CD4-positive, alpha-beta T cell treated with Interleukin-10 for 1 hour (primary cell): ENCODE measurements around the gene CAMTA1.
"Not testable (repeated sequence)": the region's sequence is repeated elsewhere in the genome, so short reads cannot be mapped to it uniquely, and the experiment has no call there.

Source experiments
- DNase-seq: peaks from one replicate; pipeline ENCODE4 v3.0.0-alpha.2; 2020

CAMTA1 gene

DNA sequence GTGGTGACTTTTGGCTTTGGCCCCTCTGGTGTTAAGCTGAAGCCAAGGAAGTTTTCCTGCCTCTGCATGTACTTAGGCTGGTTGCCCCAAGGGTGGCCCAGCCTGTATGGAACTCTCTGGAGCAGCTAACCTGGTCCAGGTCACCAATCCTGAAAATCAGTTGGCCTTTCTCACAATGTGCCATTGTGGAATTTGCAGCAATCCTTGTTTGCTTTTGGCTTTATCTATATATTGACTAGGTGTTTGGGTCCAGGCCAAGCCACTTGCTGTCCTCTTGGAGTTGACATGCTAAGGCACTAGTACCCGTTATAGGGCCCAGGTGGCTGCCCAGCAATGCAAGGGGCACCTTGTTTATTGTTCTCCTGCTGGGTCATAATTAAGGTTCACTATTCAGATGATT, 124.6 kb downstream of the CAMTA1 start:
- DNase-seq: no peak

DNA sequence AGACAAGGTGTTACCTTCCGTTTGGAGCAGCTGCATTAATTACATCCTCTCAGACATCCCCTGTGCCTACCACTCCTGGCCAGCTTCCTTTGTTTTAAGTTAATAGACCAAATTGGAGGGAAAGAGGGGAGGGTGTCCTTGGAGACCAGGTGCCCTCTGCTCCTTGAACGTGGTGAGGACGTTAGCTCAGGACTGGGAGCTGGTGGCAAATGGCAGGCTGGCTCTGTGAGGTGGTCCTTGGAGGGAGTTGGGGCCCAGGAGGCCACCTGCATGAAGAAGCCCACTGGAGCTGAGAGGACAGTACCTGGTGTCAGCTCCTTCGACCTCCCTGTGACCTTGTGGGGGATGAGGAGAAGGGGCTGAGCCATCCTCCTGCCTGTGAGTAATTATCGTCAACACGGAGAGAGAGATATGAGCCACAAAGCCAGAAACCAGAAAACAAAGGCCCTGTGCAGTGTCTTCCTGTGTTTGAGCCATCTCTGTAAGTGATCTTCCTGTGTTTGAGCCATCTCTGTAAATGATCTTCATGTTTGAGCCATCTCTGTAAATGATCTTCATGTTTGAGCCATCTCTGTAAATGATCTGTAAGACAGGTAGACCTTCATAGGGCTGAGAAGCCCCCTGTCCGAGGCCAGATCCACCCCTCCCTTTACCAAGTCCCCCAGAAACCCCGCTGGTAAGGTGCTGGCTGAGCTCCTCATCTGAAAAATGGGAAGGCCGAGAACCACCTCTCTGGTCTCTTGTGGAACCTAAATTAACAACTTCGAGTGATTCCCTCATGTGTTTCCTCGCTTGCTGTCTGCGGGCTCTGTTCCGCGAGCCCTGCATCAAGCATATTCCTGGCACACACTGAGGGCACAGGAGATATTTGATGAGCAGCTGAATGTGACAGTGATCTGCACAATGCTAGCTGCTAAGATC, 126.0 kb downstream of the CAMTA1 start:
- DNase-seq: no peak

DNA sequence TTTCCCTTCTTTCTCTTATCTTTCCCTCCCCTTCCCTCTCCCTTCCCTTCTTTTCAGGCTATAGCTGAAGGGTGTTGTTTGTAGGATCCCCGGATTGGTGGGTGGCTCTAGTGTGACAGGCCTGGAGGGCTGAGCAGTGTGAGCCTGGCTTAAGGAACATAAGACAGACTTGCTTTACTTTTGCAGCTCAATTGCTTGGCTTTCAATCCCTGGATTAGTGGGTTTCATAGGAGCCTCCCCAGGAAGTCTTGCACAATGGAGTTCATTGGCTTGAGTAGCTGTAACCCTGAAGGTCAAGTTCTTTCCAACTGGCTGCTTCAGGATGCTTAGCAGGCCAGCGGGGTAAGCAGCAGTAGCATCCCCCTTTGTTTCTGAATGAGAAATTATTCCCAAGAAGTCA, 126.7 kb downstream of the CAMTA1 start:
- DNase-seq: no peak

DNA sequence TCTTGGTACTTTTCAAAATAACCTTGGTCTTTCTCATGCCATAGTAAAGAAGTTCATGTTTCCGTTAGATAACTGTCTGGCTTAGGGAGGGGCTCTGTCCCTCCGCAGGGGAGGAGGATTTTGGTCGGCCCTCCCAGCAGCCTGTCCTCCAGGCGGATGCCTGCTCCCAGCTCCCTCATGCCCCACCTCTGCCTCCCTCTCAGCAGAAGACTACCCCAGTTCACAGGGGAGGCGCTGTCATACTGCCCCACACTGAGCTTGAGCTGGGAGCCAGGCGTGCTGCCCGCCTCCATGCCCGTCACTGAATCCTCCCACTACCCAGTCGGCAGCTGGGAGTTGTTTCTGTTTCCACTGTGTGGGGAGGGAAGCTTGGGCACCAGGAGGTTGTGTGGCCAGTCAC, 127.3 kb downstream of the CAMTA1 start:
- DNase-seq: no peak

DNA sequence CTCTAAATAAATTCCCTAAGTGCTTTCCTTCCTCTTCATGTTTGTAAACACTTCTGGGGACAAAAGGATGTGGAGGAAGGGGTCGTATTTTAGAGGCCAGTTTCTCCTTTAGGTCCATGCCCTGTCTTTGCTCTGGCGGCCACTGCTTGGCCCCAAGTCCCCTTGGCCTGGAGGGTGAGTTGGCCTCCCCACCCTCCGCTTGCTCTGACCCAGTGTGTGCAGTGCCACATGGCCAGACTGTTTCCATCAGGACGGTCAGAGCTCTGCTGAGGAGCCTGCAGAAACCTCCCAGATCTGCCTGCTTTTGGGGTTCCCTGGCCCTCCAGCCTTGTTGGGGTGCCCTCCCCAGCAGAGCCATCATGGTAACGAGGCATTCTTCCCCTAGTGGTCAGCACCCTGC, 127.8 kb downstream of the CAMTA1 start:
- no peak for DNase-seq

DNA sequence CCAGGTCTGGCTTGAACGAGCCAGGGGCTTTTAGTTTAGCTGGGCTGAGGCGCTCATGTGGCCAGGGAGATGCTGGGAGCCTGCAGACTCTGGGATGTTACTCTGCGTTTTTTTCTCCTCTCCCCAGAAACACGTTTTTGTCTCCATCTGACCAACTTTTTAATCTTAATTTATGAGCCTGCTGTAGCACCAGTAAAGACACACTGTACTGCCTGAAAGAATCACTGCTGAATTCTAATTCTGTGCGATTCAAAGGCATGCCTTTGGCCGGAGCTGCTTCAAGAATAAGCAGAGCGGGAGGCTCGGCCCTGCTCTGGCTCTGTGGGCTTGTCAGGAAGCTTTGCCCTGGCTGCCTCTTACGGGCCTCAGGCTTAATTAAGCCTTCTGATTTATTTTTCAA, 129.5 kb downstream of the CAMTA1 start:
- no peak for DNase-seq

DNA sequence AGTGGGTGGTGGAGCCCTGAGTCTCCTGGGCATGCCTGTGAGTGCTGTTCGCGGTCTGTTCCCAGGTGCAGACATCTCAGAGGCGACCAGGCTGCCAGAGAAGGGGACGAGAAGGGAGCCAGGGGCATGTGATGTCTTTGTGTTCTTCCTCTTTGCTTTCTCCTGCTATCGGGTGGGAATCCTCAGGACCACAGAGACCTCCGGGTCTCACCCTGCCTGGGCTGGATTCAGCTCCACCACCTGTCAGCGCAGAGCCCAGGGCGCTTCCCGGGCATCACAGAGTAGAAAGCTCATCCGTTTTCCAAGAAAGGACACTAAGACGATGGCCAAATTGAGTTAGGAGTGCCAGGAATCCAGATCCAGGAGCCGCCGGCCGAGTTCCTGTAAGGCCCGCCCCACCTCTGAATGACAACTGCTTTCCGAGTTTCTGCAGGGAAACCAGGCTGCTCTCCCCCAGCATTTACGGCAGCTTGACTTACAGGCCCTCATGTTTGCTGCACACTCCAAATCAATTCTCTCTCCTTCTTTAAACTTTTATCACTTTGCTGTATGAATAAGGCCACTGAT, 130.8 kb downstream of the CAMTA1 start:
- no peak for DNase-seq

DNA sequence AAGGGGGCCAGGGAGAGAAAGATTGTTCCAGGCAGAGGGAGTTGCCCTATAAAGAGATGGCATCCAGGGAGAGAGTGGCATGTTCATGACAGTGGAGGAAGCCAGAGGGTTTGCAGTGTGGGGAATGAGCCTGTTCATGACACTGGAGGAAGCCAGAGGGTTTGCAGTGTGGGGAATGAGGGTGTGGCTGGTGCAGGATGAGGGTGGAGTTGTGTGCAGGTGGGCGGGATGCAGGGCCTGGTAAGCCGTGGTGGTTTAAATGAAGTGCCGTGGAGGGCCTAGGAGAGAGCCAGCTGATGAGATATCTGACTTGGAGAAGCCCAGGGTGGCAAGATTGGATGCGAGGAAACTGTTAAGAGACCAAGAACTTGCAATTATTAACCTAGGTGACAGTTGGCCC, 131.8 kb downstream of the CAMTA1 start:
- DNase-seq: no peak

DNA sequence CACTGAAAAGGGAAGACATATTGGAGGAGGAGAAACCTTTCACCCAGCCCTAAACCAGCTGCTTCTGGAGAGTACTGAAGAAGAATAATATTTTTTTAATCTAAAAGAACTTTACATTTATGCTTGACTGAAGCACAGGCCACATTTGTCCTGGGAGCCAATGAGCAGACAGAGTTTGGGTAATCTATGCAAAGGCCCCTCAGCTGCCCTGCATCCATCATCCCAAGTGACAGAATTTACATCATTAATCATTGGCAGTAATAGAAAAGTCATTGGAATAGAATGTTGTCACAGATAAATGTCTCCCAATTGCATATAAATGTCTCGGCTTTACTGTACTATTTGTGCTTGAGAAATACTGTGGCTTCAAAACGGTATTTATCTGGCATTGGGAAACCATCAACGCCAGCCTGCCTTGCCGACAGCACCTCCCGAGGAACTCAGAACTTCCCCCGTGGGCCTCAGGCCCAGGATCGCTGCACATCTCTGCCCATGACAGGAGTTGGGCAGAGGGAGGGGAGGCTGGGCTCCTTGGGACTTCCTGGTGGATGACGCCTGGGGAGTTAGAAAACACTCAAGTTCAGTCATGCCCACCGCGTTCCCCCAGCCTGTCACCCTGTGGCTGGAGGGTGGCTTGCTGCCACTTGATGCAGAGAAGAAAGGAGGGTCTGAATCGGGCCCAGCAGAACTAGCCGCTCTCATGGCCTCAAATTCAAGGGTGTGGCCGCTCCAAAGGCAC, 133.1 kb downstream of the CAMTA1 start:
- no peak for DNase-seq

DNA sequence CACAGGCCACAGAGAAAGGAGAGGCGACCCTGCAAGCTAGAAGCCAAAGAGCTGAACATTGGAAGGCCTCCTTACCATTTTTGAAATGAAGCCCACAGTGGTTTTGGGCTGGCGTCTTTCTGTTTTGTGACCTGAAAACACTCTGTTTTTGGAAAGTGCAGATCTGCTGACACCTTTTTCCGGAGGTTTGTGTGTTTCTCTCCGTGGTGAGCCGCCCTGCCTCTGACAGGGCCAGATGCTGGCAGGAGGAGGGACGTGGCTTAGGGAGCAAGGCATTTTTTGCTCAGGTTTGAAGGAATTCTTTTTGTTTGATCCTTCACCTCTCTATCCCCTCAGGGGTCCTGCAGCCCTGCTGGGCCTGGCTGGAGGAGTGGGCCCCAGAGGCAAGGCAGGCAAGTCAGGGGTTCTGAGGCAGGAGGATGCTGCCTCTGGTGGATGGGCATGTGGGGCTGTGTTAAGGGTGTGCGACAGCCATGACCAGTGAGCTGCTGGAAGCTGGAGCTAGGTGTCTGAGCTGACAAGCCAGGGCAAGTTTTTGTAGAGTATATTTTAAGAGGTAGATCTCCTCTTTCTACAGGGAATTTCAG, 133.8 kb downstream of the CAMTA1 start:
- DNase-seq: no peak

DNA sequence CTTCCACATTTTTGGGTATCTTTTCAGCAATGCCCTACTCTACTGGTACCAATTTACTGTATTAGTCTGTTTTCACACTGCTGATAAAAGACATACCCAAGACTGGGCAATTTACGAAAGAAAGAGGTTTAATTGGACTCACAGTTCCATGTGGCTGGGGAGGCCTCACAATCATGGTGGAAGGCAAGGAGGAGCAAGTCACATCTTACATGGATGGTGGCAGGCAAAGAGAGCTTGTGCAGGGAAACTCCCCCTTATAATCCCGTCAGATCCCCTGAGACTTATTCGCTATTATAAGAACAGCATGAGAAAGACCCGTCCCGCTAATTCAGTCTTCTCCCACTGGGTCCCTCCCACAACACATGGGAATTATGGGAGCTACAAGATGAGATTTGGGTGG, 136.3 kb downstream of the CAMTA1 start:
- DNase-seq: not testable (repeated sequence)

DNA sequence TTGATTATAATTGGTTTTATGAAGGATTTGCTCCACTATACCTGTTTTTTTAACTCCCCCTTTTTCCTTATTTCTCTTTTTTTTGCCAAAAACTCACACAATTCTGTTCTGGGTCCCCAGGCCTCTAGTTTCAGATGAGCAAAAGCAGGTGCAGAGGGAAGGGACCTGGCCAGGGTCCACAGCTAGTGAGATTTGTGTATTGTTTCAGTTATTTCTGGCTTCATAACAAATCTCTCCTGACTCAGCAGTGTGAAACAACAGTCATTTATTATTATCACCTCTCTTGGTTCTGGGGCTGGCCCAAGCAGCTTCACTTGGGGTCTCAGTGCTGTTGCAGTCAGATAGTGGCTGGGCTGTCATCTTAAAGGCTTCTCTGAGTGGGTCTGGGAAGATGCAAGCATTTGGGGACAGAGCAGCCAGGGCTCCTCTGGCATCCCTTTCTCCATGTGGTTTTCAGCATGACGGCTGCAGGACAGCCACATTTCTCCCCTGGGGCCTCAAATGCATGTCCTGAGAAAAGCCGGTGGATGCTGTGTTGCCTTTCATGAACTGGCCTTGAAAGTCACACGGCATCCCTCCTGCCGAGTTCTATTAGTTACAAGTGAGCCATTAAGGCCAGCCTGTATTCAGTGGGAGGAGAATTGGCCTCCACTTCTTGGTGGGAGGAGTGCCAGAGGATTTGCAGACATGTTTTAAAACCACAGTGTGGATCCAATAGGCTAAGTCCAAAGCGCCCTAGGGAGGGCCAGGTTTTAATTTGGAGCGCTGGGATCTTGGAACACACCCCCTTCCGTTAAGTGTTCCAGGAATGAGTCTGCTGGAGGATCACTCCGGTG, 137.1 kb downstream of the CAMTA1 start:
- no peak for DNase-seq

DNA sequence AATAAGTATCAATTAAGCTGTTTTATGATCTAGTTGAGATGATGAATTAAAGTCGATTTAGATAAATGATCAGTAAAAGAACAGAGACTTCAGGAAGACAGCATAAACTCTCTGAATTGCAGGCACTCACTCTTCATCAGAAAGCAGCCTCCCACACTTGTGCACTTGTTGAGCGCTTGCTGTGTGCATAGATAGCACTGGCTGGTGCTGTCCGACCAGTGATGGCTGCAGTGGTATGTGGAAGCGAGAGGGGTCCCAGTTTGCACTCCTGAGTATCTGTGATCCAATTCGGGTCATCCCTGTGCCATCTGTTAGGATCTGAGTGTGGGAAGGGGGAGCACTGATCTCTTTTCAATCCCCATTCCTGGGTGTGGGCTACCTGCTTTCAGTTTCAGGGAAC, 137.8 kb downstream of the CAMTA1 start:
- no peak for DNase-seq

DNA sequence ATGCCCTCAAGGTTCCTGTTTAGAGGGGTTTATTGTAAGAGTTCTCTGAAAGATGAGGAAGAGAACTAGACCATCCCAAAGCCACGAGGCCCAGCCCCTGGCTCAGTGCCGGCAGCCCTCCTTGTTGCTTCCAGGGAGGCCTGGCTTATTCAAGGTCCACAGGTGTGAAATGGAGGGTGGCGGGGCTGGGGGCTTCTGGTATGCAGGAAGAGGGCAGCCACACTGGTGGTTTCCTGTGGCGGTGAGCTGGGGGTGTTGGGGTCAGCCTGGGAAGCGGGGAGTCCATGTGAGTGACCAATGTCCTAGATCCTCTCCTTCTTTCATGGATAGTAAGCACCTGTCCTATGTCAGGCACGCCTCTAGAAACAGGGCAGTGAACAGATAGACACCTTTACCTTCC, 138.2 kb downstream of the CAMTA1 start:
- no peak for DNase-seq

DNA sequence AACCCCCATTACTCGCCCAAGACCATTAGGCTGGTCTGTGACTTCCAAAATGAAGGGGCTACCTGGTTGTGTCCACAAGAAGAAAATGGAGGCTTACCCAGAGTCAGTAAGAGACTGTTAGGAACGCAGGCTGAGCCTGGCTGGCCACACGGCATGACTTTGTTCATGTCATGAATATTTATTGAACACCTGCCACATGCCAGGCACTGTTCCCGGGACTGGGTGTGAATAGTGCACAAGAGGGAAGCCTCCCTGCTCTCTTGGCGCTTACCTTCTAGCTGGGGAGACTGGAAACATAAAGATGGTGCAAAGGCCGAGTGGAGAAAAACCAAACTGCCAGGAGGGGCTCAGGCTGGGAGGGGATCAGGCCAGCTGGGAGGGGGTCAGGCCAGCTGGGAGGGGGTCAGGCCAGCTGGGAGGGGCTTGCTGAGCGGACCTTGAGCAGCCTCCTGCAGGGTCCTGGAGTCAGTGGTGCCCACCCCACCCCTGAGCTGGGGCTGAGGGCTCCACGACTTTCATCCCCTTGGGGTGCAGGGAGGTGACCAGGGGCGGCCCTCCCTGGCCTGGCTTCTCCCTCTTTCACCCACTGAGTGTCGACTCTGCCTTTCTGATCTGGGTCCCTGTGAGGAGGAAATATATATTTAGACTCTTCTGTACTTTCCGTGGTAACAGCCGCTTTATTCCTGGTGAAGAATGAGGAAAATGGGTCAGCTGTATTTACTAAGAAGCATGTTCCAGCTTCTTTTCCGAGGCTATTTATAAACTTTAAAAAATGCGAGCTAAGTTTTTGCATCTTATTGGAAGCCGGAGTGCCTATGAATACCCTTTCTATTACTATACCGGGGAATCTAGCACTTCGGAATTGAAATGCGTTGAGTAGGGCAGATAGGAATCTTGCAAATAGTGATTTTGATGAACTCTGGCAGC, 139.0 kb downstream of the CAMTA1 start:
- no peak for DNase-seq

DNA sequence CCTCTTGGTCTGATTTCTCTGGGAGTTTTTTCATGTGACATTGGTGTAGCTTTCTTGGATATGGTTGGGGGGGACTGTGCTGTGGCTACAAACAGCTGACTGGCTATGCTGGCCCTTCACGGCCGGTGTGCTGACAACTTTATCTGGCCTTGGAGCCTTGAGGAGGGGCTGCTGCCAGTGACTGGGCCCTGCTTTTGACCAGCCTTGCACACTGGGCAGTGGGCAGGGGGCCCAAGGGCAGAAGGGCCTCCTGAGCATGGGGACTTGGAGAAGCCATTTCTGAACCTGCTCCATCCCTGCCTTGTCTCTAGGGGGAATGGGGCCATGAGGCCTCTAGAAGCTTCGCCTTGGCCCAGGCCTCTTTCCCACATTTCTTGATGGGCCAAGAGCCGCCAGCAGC, 139.6 kb downstream of the CAMTA1 start:
- DNase-seq: no peak

DNA sequence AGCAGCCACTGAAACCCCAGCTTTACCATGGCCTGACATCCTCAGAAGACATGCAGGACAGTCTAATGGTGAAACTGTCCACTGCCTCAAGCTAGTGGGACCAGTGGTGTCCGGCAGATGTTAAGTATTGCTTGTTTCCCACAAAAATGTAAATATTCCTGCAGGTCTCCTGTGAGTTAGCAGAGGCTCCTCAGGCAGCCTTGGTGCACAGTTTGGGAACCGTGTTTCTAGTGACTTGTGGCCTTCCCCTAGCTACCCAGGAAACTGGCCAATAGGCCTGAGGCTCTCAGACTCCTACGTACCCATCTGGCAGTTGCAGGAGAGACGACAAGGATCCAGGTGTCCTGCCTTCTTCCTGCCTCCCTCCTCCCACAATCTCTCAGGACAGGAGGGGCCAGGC, 142.4 kb downstream of the CAMTA1 start:
- DNase-seq: no peak

DNA sequence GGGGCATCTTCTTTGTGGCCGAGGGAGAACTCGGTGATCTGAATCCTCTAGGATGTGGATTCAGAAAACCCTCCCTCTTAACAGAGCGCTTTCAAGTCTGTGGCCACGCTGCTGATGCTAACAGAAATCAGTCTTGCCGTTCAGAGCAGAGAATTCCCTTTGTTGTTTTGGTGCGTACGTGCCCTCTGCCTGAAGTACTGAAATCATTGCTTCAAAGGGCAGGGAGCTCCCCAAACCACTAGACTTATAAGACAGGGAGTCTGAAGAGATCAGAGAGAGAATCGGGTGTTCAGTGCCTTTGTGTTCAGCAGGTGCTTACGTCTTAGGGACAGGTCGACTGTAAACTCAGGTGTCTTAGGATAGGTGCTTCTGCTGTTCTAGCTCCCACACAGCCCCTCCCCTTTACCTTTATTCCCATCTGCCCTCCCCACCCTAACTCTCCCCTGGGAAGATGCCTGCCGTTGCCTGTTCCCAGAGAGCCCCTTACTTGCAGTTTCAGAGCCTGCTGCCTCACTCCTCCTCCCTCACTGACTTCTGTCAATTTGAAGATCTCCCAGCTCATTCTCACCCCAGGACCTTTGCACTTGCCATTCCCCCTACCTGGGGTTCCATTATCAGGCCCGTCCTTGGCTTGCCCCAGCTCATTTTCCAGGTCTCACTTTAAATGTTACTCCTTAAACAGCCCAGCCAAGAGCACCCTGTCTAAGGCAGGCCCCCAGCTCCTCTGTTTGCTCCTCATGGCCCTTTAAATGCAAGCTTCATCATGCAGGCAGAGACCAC, 143.0 kb downstream of the CAMTA1 start:
- DNase-seq: no peak

DNA sequence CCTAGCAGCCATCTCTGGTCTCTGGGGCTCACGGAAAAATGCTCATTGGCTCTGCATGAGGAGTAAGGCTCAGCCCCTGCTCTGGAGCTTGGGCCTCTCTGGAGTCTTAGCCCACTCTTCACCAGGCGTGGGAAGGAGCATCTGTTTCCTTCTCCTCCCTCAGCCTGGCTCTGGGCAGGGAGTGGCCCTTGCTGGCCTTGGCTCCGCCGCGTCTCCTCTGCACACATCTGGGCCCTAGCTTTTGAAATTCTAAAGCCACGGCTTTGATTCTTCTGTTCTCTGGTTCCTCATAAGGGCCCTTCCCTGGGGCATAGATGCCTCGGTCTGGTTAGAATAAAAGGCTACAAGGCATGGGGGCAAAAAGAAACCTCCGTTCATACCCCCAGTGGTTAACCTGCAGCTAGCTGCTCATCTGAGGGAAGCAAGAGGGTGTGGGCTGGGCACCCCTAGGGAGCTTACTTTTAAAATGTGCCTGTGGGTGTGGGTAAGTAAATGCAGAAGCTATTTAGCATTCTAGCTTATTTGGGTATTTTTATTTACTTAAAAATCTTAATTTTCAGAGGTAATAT, 145.6 kb downstream of the CAMTA1 start:
- no peak for DNase-seq

DNA sequence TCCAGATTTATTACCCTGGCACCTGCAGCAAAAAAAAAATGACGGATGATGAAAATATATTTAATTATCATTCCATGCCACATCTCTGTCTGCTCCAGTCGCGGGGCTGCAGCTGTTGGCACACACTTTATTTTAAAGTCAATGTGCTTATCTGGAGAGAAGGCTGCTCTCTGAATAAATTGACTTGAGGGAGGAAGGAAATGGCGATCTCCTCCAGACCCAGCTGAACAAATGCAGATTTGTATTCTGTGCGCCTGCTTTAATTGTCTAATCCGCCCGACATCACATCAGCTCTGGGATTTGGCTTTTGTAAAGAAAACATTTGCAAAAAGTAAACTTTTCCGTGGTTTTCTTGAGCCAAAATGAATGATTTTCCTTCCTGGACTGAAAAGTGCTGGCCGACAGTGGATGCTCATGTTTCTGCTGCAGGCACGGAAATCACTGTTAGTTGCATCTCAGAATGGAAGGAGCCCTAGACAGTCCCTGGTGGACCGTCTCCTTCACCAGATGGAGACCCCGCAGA, 150.2 kb downstream of the CAMTA1 start:
- no peak for DNase-seq
